Mammary epithelial cell (primary cell): ENCODE results near the gene SRGAP2C.
"Not testable (repeated sequence)": the region's sequence is repeated elsewhere in the genome, so short reads cannot be mapped to it uniquely, and the experiment has no call there.

Source experiments
- EZH2 ChIP-seq: IDR thresholded peaks from 2 replicates; pipeline ENCODE4 v1.6.1; 2012; ENCODE audit warnings: low read length, inconsistent platforms, borderline replicate concordance
- TF ChIP-seq, protein P1 (sequence below), 2 donors: IDR thresholded peaks in 1 of 2; conservative IDR thresholded peaks in 1 of 2; 2 replicates each; pipeline ENCODE4 v1.5.1; 2011 to 2012; ENCODE audit warnings: inconsistent platforms in 2 of 2, low read length in 2 of 2, mild to moderate bottlenecking in 2 of 2, control low read depth in 1 of 2, low read depth in 1 of 2; ENCODE audit not compliant: insufficient read depth in 1 of 2; ENCODE audit errors: extremely low read depth in 1 of 2

DNA sequence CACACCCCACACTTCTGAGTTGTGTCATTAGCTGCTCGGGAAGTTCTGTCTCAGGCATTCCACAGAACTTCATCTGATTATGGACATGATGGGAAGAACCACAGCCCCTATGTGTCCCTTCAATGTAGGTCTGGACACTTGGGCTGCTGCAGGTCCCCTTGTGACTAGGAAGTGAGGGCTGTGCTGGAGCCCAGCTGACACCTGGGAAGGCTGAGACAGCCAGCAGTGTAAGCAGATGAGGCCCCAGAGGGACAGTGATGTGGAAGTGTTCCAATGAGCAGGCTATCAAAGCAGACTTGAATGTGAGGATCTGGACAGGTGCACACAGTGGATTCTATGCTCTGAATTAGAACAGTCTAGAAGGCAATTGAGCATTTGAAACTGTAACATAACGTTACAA is 239.2 kb downstream of the SRGAP2C start:
- TF ChIP-seq, protein P1, sequence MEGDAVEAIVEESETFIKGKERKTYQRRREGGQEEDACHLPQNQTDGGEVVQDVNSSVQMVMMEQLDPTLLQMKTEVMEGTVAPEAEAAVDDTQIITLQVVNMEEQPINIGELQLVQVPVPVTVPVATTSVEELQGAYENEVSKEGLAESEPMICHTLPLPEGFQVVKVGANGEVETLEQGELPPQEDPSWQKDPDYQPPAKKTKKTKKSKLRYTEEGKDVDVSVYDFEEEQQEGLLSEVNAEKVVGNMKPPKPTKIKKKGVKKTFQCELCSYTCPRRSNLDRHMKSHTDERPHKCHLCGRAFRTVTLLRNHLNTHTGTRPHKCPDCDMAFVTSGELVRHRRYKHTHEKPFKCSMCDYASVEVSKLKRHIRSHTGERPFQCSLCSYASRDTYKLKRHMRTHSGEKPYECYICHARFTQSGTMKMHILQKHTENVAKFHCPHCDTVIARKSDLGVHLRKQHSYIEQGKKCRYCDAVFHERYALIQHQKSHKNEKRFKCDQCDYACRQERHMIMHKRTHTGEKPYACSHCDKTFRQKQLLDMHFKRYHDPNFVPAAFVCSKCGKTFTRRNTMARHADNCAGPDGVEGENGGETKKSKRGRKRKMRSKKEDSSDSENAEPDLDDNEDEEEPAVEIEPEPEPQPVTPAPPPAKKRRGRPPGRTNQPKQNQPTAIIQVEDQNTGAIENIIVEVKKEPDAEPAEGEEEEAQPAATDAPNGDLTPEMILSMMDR (conservative IDR thresholded peaks at IDR 0.05 in 1 of 2, IDR thresholded peaks at IDR 0.05 in 1 of 2; ENCODE audit: extremely low read depth in 1 of 2, insufficient read depth in 1 of 2, low read depth in 1 of 2, low read length in 2 of 2): not testable (repeated sequence)
- TF ChIP-seq EZH2: not testable (repeated sequence)
